IMR-90 (cell line): ENCODE data around the gene UBL3. TPM values are rescaled to one million over a fixed set of nuclear protein-coding genes. Genes with fewer than 3 reads are reported as not detected.

Experiments used
- ATAC-seq: fragments of 200-7000 bp; cut with Tn5 transposase; 2 replicates; pipeline ENCODE4 v1.9.1; 2020; ENCODE audit warnings: low read depth, mild to moderate bottlenecking, moderate library complexity
- BruUV-seq: library from RNA; stranded (reverse); fragments of 400-500 nt; replicated peaks from 2 replicates; lab custom pipeline; 2021; lab: Mats Ljungman, UMichigan
- CTCF ChIA-PET: fragments of 300-600 bp; formaldehyde crosslinking; extraction: SDS; loops from one replicate; lab custom pipeline; 2021; ENCODE audit warnings: antibody characterized with exemption; lab: Yijun Ruan, JAX
- POLR2A ChIA-PET: fragments of 300-600 bp; sonication (Branson Sonifier 250); formaldehyde crosslinking; loops from one replicate; lab custom pipeline; 2022; ENCODE audit warnings: antibody characterized with exemption; ENCODE audit not compliant: unreplicated experiment; lab: Charles Lee
- DNase-seq: peaks from one replicate; pipeline ENCODE4 v3.0.0; 2013
- H2AFZ ChIP-seq: replicated peaks from 2 replicates; pipeline ENCODE3; 2013; ENCODE audit warnings: low read length, mild to moderate bottlenecking; ENCODE audit not compliant: poor library complexity
- H2AK5ac ChIP-seq: 2 replicates; pipeline ENCODE4 v1.6.1; 2013; ENCODE audit warnings: low read depth, low read length, inconsistent platforms
- H2AK9ac ChIP-seq: replicated peaks from 2 replicates; pipeline ENCODE3; 2013; ENCODE audit warnings: mild to moderate bottlenecking, low read depth, low read length, moderate library complexity; ENCODE audit not compliant: poor library complexity
- H2BK120ac ChIP-seq: 2 replicates; pipeline ENCODE4 v1.6.1; 2013; ENCODE audit warnings: low read depth, low read length, inconsistent platforms
- H2BK15ac ChIP-seq: 3 replicates; pipeline ENCODE4 v1.6.1; 2013; ENCODE audit warnings: low read depth, low read length, inconsistent platforms
- H2BK20ac ChIP-seq: 2 replicates; pipeline ENCODE4 v1.6.1; 2013; ENCODE audit warnings: low read depth, mild to moderate bottlenecking, inconsistent platforms, low read length, moderate library complexity
- H2BK5ac ChIP-seq: 2 replicates; pipeline ENCODE4 v1.6.1; 2013; ENCODE audit warnings: mild to moderate bottlenecking, low read depth, low read length, inconsistent platforms; ENCODE audit not compliant: poor library complexity, severe bottlenecking
- H3K14ac ChIP-seq: replicated peaks from 2 replicates; pipeline ENCODE4 v1.6.1; 2013; ENCODE audit warnings: low read depth, low read length, inconsistent platforms
- H3K18ac ChIP-seq: 2 replicates; pipeline ENCODE4 v1.6.1; 2013; ENCODE audit warnings: low read depth, low read length, control low read depth
- H3K23ac ChIP-seq: 2 replicates; pipeline ENCODE4 v1.6.1; 2013; ENCODE audit warnings: low read depth, low read length, inconsistent platforms
- H3K27ac ChIP-seq: 2 replicates; pipeline ENCODE4 v1.5.1; 2013; ENCODE audit warnings: mild to moderate bottlenecking, control low read depth, low read length; ENCODE audit not compliant: insufficient read depth
- H3K27me3 ChIP-seq: 2 replicates; pipeline ENCODE4 v1.6.1; 2013; ENCODE audit warnings: low read length; ENCODE audit not compliant: control insufficient read depth, insufficient read depth
- H3K36me3 ChIP-seq: 2 replicates; pipeline ENCODE4 v1.6.1; 2013; ENCODE audit warnings: low read length, mixed read lengths; ENCODE audit not compliant: control insufficient read depth, insufficient read depth
- H3K4ac ChIP-seq: 2 replicates; pipeline ENCODE4 v1.6.1; 2013; ENCODE audit warnings: low read depth, low read length, inconsistent platforms
- H3K4me1 ChIP-seq: 2 replicates; pipeline ENCODE4 v1.6.1; 2013; ENCODE audit warnings: low read length, mixed read lengths; ENCODE audit not compliant: control insufficient read depth, insufficient read depth
- H3K4me2 ChIP-seq: 2 replicates; pipeline ENCODE4 v1.6.1; 2013; ENCODE audit warnings: low read depth, mild to moderate bottlenecking, control low read depth, low read length, moderate library complexity
- H3K4me3 ChIP-seq: 2 replicates; pipeline ENCODE4 v1.5.1; 2013; ENCODE audit warnings: low read depth, mild to moderate bottlenecking, control low read depth, low read length, moderate library complexity; ENCODE audit not compliant: insufficient read depth
- H3K56ac ChIP-seq: 2 replicates; pipeline ENCODE4 v1.6.1; 2013; ENCODE audit warnings: low read length, inconsistent platforms; ENCODE audit not compliant: insufficient read depth; ENCODE audit errors: extremely low read depth
- H3K79me1 ChIP-seq, 2 experiments: 2 replicates each; pipeline ENCODE4 v1.6.1; 2013; ENCODE audit warnings: low read length in 2 of 2, inconsistent platforms in 1 of 2, low read depth in 1 of 2
- H3K9ac ChIP-seq: 2 replicates; pipeline ENCODE4 v1.6.1; 2013; ENCODE audit warnings: low read depth, low read length, control low read depth
- H3K9me1 ChIP-seq: 2 replicates; pipeline ENCODE4 v1.6.1; 2013; ENCODE audit warnings: low read length, inconsistent platforms; ENCODE audit not compliant: insufficient read depth
- H3K9me3 ChIP-seq: 2 replicates; pipeline ENCODE4 v1.6.1; 2013; ENCODE audit warnings: low read length; ENCODE audit not compliant: control insufficient read depth, insufficient read depth
- H4K20me1 ChIP-seq: 2 replicates; pipeline ENCODE4 v1.6.1; 2013; ENCODE audit warnings: low read length, inconsistent platforms; ENCODE audit not compliant: insufficient read depth
- H4K5ac ChIP-seq: 2 replicates; pipeline ENCODE4 v1.6.1; 2013; ENCODE audit warnings: mild to moderate bottlenecking, low read depth, low read length, control low read depth
- H4K8ac ChIP-seq, 2 experiments: 2 replicates each; pipeline ENCODE4 v1.6.1; 2013; ENCODE audit warnings: low read depth in 2 of 2, low read length in 2 of 2, control low read depth in 1 of 2, inconsistent platforms in 1 of 2
- H4K91ac ChIP-seq: 2 replicates; pipeline ENCODE4 v1.6.1; 2013; ENCODE audit warnings: low read depth, low read length, inconsistent platforms; ENCODE audit not compliant: insufficient read depth
- CHD1 ChIP-seq: IDR thresholded peaks from 2 replicates; pipeline ENCODE4 v1.6.1; 2012; ENCODE audit warnings: low read depth, low read length, improper control_type of control experiment
- CTCF ChIP-seq: conservative IDR thresholded peaks from 2 replicates; pipeline ENCODE4 v1.5.1; 2012; ENCODE audit warnings: mild to moderate bottlenecking, low read depth, low read length, improper control_type of control experiment
- ELK1 ChIP-seq: fragments of 150-350 bp; IDR thresholded peaks from 2 replicates; pipeline ENCODE4 v1.6.1; 2016; ENCODE audit warnings: low read depth, mild to moderate bottlenecking, low read length, moderate library complexity, borderline replicate concordance
- FOS ChIP-seq: fragments of 150-350 bp; IDR thresholded peaks from 2 replicates; pipeline ENCODE4 v1.6.1; 2016; ENCODE audit warnings: low read depth, low read length
- MAZ ChIP-seq: IDR thresholded peaks from 2 replicates; pipeline ENCODE4 v1.6.1; 2012; ENCODE audit warnings: low read depth, mild to moderate bottlenecking, low read length, improper control_type of control experiment, moderate library complexity, borderline replicate concordance
- MXI1 ChIP-seq: IDR thresholded peaks from 2 replicates; pipeline ENCODE4 v1.6.1; 2012; ENCODE audit warnings: low read depth, mild to moderate bottlenecking, low read length, moderate library complexity, borderline replicate concordance
- POLR2A ChIP-seq: IDR thresholded peaks from 2 replicates; pipeline ENCODE4 v1.6.1; 2012; ENCODE audit warnings: mild to moderate bottlenecking, low read depth, low read length
- RAD21 ChIP-seq: IDR thresholded peaks from 2 replicates; pipeline ENCODE4 v1.6.1; 2012; ENCODE audit warnings: low read length, improper control_type of control experiment
- RCOR1 ChIP-seq: IDR thresholded peaks from 2 replicates; pipeline ENCODE4 v1.6.1; 2012; ENCODE audit warnings: mild to moderate bottlenecking, low read length, improper control_type of control experiment; ENCODE audit not compliant: insufficient replicate concordance
- RFX5 ChIP-seq: IDR thresholded peaks from 2 replicates; pipeline ENCODE4 v1.8.0; 2012; ENCODE audit warnings: low read depth, mild to moderate bottlenecking, low read length, moderate library complexity
- SMC3 ChIP-seq: fragments of 150-350 bp; IDR thresholded peaks from 2 replicates; pipeline ENCODE4 v1.6.1; 2016; ENCODE audit warnings: low read depth, mild to moderate bottlenecking, antibody characterized with exemption, low read length, moderate library complexity
- WGBS, 2 experiments: methylation state at CpG; one replicate each; pipeline versions ENCODE4 v1.1.5 to v1.1.7; 2013; ENCODE audit warnings: missing lambda C conversion rate in 2 of 2; ENCODE audit not compliant: insufficient read length in 1 of 2; ENCODE audit errors: extremely low coverage in 2 of 2; 5-methylcytosine and 5-hydroxymethylcytosine counted together
- dilution Hi-C: fragments of 300-500 bp; cut with HindIII; formaldehyde crosslinking; loops from one replicate; pipeline ENCODE4 v1.14.3; 2018; ENCODE audit warnings: low sequenced_read_pairs; ENCODE audit not compliant: unreplicated experiment
- in situ Hi-C: fragments of 300-500 bp; cut with MboI; formaldehyde crosslinking; loops from 3 replicates; pipeline ENCODE4 v1.14.3; 2019; ENCODE audit warnings: low sequenced_read_pairs, inconsistent platforms, mixed read lengths
- intact Hi-C: fragments of 100-400 bp; cut with micrococcal nuclease; formaldehyde crosslinking; loops from 2 replicates; pipeline ENCODE4 v1.10.0; 2022
- polyA plus RNA-seq, 3 experiments: library from polyadenylated mRNA; depleted of rRNA; stranded (reverse); fragments of >200 nt; gene quantifications; 2 replicates each; pipeline ENCODE4 v1.2.3, GENCODE V29; 2012; ENCODE audit warnings: low replicate concordance in 1 of 3
- total RNA-seq: library from RNA; depleted of rRNA; stranded (reverse); fragments of >200 nt; gene quantifications from 2 replicates; pipeline ENCODE4 v1.2.3, GENCODE V29; 2012
- TF ChIP-seq, protein P1 (sequence below): fragments of 150-350 bp; IDR thresholded peaks from 2 replicates; pipeline ENCODE4 v1.6.1; 2017; ENCODE audit warnings: mild to moderate bottlenecking, antibody characterized with exemption, low read length, low read depth

Gene UBL3
- total and polyA plus RNA-seq, 2 of the 4 experiments (the other 2 are of a cell fraction): 16.0 to 19.9 TPM

DNA sequence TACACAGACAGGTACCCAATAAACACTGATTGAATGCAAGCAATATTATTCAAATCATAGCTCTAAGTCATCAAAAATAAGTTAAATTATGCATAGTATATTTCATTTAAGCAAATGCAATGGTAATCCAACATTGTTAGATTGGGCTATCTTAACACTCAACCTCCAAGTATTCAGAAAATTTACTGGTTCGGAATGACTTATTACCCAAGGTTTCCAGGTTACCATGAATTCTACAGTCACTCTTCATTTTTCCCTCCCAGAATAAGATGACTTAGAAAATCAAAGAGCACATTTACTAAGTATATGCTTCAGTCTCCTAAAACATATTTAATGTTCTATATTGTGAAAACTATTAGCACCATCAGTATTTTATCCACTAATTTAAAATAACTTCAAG lies 6.0 kb downstream of the UBL3 start (continued):
- TF ChIP-seq, protein P1, sequence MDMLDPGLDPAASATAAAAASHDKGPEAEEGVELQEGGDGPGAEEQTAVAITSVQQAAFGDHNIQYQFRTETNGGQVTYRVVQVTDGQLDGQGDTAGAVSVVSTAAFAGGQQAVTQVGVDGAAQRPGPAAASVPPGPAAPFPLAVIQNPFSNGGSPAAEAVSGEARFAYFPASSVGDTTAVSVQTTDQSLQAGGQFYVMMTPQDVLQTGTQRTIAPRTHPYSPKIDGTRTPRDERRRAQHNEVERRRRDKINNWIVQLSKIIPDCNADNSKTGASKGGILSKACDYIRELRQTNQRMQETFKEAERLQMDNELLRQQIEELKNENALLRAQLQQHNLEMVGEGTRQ: no peak
- no peak for TF ChIP-seq RFX5

- in situ Hi-C loops (no loop called here), intact Hi-C loops (loop anchor here (10.0 kb wide), 1 partner anchor 204 kb away; no protein-coding TSS in a partner anchor), dilution Hi-C loops (no loop called here)
- no peak for ATAC-seq
- Histone ChIP-seq H3K4me1 (peaks cover 5% of the 10 kb centered on the region; the same call in 1 of the 2 replicates), H2AK5ac (no peak overlapping the region), H2BK15ac (no peak overlapping the region), H3K79me1 (peaks cover 8 to 38% of the 10 kb centered on the region in 2 experiments), H3K9ac (no peak overlapping the region), H2BK120ac (no peak overlapping the region), H3K9me3 (no peaks in the 10 kb centered on the region), H4K91ac (no peak overlapping the region), H3K4me2 (no peak overlapping the region), H2AFZ (no peak overlapping the region), H3K23ac (no peak overlapping the region), H3K27me3 (no peaks in the 10 kb centered on the region), H2AK9ac (no peak overlapping the region), H3K18ac (no peak overlapping the region), H4K20me1 (peaks cover 26% of the 10 kb centered on the region), H2BK5ac (no peak overlapping the region), H3K27ac (no peak overlapping the region), H3K4me3 (no peak overlapping the region), H3K36me3 (no peaks in the 10 kb centered on the region), H3K4ac (no peak overlapping the region), H4K5ac (no peak overlapping the region), H4K8ac (no peak overlapping the region), H3K56ac (no peak overlapping the region), H3K9me1 (peaks cover 5% of the 10 kb centered on the region), H2BK20ac (no peak overlapping the region), H3K14ac (no peak overlapping the region)
- no peak for DNase-seq
- ChIA-PET CTCF (interaction anchor here (0.7 kb wide), 1 partner anchor 84 kb away, joined by 3 read pairs; no protein-coding TSS in a partner anchor), POLR2A (interaction anchor here (0.6 to 1.0 kb wide), 2 partner anchors 10 to 21 kb away, joined by 5 to 10 read pairs; partner anchors contain the start of gene UBL3)
- no TSS peak for BruUV-seq
- no CpG with 5 or more reads among the region's 3 CpGs for WGBS, 2 experiments
- TF ChIP-seq CTCF (no peak), RFX5 (no peak), ELK1 (no peak), MXI1 (no peak), RAD21 (no peak), MAZ (no peak), SMC3 (no peak), FOS (no peak), RCOR1 (no peak), POLR2A (no peak), CHD1 (no peak)
- TF ChIP-seq, protein P1: no peak
Observed at GRCh38 chr13:29840585-29840984, 9.8 kb downstream of the UBL3 start.
